Neural crest cell (in vitro differentiated cells): ENCODE measurements around the gene ANKRD63. TPM values are rescaled to one million over a fixed set of nuclear protein-coding genes. Genes with fewer than 3 reads are reported as not detected.

Source experiments
- DNase-seq: peaks from one replicate; pipeline ENCODE4 v3.0.0; 2021; ENCODE audit warnings: low read depth, mixed read lengths, low spot score
- H3K27ac Mint-ChIP-seq: one replicate; pipeline ENCODE4 v1.8.0; 2021; ENCODE audit warnings: mild to moderate bottlenecking, mixed read lengths; ENCODE audit not compliant: unreplicated experiment
- H3K27me3 Mint-ChIP-seq: 2 replicates; pipeline ENCODE4 v1.8.0; 2021; ENCODE audit warnings: low read depth, mild to moderate bottlenecking, mixed read lengths
- H3K36me3 Mint-ChIP-seq: 2 replicates; pipeline ENCODE4 v1.8.0; 2021; ENCODE audit warnings: low read depth, mild to moderate bottlenecking, mixed read lengths
- H3K4me1 Mint-ChIP-seq: 2 replicates; pipeline ENCODE4 v1.8.0; 2021; ENCODE audit warnings: mixed read lengths
- H3K4me3 Mint-ChIP-seq: one replicate; pipeline ENCODE4 v1.8.0; 2021; ENCODE audit warnings: mild to moderate bottlenecking, mixed read lengths
- H3K9me3 Mint-ChIP-seq: 2 replicates; pipeline ENCODE4 v1.8.0; 2021; ENCODE audit warnings: mixed read lengths
- CTCF ChIP-seq: fragments of 200-600 bp; sonication (generic); conservative IDR thresholded peaks from 2 replicates; pipeline ENCODE4 v1.5.0; 2021; ENCODE audit warnings: antibody characterized with exemption, mild to moderate bottlenecking
- total RNA-seq: library from RNA; stranded (reverse); gene quantifications from 2 replicates; pipeline ENCODE4 v1.2.1, GENCODE V29; 2021

Gene ANKRD63
- total RNA-seq, 1 donor from 2014 or later = not detected

DNA sequence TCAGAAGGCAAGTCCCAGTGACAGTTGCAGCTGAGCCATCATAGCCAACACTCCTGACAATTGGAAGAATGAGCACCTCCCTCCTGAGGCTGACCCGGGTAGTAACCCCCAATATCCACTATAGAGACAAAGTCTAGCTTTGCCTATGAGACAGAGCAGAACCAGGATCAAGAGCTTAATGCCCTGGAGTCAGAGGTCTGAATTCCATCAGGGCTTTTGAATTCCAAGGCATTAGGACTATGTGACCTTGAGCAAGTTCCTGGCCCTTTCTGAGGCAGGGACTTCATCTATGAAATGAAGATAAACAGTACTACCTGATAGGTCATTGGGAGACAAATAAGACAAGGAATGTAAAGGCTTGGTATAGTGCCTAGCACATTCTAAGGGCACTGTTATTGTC, 37.5 kb upstream of the ANKRD63 start:
- Mint-ChIP-seq H3K4me3 (no peak overlapping the region), H3K27me3 (peaks cover 51% of the 10 kb centered on the region), H3K27ac (no peak overlapping the region), H3K36me3 (no peaks in the 10 kb centered on the region), H3K4me1 (peaks cover 17% of the 10 kb centered on the region), H3K9me3 (no peaks in the 10 kb centered on the region)
- TF ChIP-seq CTCF = no peak
- DNase-seq = no peak

DNA sequence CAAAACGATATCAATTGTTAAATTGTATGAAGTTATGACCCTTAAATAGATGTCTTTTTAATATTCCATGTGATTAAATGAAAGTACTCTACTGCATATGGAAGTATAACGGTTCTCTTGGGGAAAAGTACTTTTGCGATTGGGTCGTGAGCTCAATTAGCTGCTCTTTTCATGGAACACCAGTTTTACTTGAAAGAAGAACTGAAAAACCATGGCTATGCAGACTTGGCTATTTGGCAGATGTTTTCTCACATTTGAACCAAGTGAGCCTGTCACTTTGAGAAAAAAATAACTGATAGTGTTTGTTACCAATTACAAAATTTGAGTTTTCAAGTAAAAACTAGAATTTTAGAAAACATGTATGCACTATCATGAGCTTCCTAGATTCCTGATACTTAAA, 34.7 kb upstream of the ANKRD63 start:
- no peak overlapping the region for H3K4me3 Mint-ChIP-seq
- no peak overlapping the region for H3K27ac Mint-ChIP-seq

DNA sequence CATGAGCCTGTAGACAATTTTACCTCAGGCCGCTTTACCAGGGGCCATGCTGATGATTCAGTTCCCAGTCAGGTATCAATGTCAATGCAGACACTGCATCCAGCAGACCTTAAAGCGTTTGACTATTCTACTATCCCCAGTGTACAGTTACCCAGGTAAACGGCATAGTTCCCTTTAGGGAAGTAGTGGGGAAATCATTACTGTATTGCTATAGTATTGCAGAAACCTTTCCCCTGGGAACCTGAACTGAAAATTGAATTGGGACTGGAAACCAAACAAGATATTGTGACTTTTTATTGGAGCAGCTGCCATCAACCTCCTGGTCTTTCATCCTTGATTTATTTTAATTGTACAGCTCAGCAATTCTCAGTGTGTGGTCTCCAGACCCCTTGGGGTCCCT, 34.1 kb upstream of the ANKRD63 start:
- Mint-ChIP-seq H3K9me3 (no peaks in the 10 kb centered on the region), H3K27me3 (peaks cover 69% of the 10 kb centered on the region), H3K4me3 (no peak overlapping the region), H3K4me1 (peaks cover 6% of the 10 kb centered on the region), H3K36me3 (no peaks in the 10 kb centered on the region), H3K27ac (no peak overlapping the region)
- no peak for TF ChIP-seq CTCF
- no peak for DNase-seq

More for the DNA sequence above, 34.7 kb upstream of the ANKRD63 start:
- TF ChIP-seq CTCF = no peak
- no peaks in the 10 kb centered on the region for H3K36me3 Mint-ChIP-seq
- no peaks in the 10 kb centered on the region for H3K9me3 Mint-ChIP-seq
- H3K4me1 Mint-ChIP-seq = peaks cover 6% of the 10 kb centered on the region
- peaks cover 68% of the 10 kb centered on the region for H3K27me3 Mint-ChIP-seq
- no peak for DNase-seq

DNA sequence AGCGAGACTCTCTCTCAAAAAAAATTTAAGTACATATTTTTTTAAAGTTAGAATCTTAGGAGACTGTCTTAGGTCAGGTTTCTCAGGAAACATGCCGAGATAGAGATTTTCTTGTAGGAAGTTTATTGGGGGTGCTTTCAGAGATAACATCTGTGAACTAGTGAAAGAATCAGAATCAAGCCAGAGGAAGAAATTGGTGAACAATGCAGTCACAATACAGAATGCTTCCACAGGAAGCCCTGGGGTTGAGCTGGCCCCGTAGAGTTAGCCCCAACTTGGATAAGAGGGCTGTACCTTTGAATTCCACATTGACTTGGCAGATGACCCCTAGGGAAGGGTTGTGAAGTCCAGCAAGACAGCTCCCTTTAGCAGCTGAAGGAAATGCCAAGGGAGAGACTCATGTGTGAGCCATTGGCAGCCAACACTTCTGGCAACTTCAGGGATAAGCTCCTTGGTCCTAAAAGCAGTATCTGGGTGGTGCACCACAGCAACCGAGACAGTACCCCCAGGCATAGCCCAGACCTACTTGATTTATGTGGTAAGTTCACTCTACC, 31.9 kb upstream of the ANKRD63 start:
- no peak for DNase-seq
- H3K4me1 Mint-ChIP-seq = peaks cover 4% of the 10 kb centered on the region
- H3K4me3 Mint-ChIP-seq = no peak overlapping the region
- peaks cover 75% of the 10 kb centered on the region for H3K27me3 Mint-ChIP-seq
- H3K27ac Mint-ChIP-seq = no peak overlapping the region
- no peak for TF ChIP-seq CTCF
- no peaks in the 10 kb centered on the region for H3K9me3 Mint-ChIP-seq
- no peaks in the 10 kb centered on the region for H3K36me3 Mint-ChIP-seq

DNA sequence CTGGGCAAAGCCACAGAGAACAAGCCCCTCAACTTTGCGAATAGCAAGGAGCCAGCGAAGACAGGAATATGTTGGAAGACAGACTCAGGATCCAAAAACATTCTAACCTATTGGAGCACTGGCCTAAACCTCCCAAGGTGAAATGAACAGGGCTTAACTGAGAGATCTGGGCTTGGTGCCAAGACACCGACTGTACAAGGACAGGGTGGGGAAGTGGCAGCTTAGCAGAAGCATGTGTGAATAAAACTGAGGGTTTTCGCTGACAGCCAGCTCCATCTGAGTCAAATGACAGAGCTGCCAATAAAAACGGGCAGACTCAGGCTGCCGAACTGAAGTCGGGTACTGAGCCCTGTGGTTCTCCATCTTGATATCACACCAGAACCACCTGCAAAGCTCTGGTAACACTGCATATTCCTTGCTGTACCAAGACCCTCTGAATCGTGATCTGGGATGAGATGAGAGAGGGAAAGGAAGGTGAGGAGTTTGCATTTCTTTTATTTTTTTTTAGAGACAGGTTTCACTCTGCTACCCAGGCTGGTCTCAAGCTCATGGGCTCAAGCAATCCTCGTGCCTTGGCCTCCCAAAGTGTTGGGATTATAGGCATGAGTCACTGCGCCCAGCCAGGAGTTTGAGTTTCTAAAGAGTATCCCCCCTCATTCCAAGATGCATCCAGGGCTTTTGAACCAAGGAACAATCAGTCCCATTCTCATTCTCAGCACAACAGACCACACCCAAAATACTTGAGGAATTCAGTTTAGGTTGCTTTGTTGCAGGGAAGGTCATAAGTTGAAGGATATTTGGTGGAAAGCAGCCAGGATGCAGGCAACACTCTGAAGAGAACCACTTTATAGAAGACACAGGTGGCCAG, 30.9 kb upstream of the ANKRD63 start:
- Mint-ChIP-seq H3K9me3 (no peaks in the 10 kb centered on the region), H3K27me3 (peaks cover 75% of the 10 kb centered on the region), H3K4me3 (no peak overlapping the region), H3K4me1 (peaks cover 9% of the 10 kb centered on the region), H3K27ac (peak overlapping the region; percentile 29), H3K36me3 (no peaks in the 10 kb centered on the region)
- no peak for TF ChIP-seq CTCF
- DNase-seq = no peak
